Parathyroid adenoma (tissue), 2 donors: Measurements from ENCODE around the gene SEMA6A.

ENCODE experiments used
- H2AFZ ChIP-seq: fragments of 300-600 bp; sonication (generic); one replicate; pipeline ENCODE4 v1.7.0; 2017; ENCODE audit warnings: antibody characterized with exemption, mild to moderate bottlenecking
- H3K27ac ChIP-seq: fragments of 300-600 bp; sonication (generic); one replicate; pipeline ENCODE4 v1.7.0; 2017
- H3K27me3 ChIP-seq: fragments of 300-600 bp; sonication (generic); one replicate; pipeline ENCODE4 v1.7.0; 2017; ENCODE audit warnings: low read length; ENCODE audit not compliant: control insufficient read depth, insufficient read depth
- H3K36me3 ChIP-seq: fragments of 300-600 bp; sonication (generic); one replicate; pipeline ENCODE4 v1.7.0; 2017; ENCODE audit warnings: low read length; ENCODE audit not compliant: control insufficient read depth, insufficient read depth
- H3K4me1 ChIP-seq: fragments of 300-600 bp; sonication (generic); one replicate; pipeline ENCODE4 v1.7.0; 2017; ENCODE audit warnings: control low read depth
- H3K4me2 ChIP-seq: fragments of 300-600 bp; sonication (generic); one replicate; pipeline ENCODE4 v1.7.0; 2017; ENCODE audit warnings: low read length
- H3K4me3 ChIP-seq: fragments of 300-600 bp; sonication (generic); one replicate; pipeline ENCODE4 v1.7.0; 2017; ENCODE audit warnings: low read depth, low read length
- H3K79me2 ChIP-seq: fragments of 300-600 bp; sonication (generic); one replicate; pipeline ENCODE4 v1.7.0; 2017; ENCODE audit warnings: control low read depth
- H3K9ac ChIP-seq: fragments of 300-600 bp; sonication (generic); one replicate; pipeline ENCODE4 v1.7.0; 2017; ENCODE audit warnings: mild to moderate bottlenecking
- H3K9me3 ChIP-seq: fragments of 300-600 bp; sonication (generic); one replicate; pipeline ENCODE4 v1.7.0; 2017; ENCODE audit warnings: low read length; ENCODE audit not compliant: control insufficient read depth
- CTCF ChIP-seq: fragments of 300-600 bp; sonication (generic); IDR thresholded peaks from one replicate; pipeline ENCODE4 v1.7.0; 2017; ENCODE audit warnings: antibody characterized with exemption, mild to moderate bottlenecking
- donor health status: primary hyperparathyroidism.

SEMA6A gene

GRCh38 chr5:116448870-116449427 is 125.7 kb downstream of the SEMA6A start:
- TF ChIP-seq CTCF: no peak
- Histone ChIP-seq H3K4me3 (no peak overlapping the region), H3K9ac (no peak overlapping the region), H3K36me3 (no peaks in the 10 kb centered on the region), H3K27me3 (no peaks in the 10 kb centered on the region), H3K79me2 (no peaks in the 10 kb centered on the region), H3K4me1 (no peaks in the 10 kb centered on the region), H3K9me3 (no peaks in the 10 kb centered on the region), H2AFZ (no peak overlapping the region), H3K4me2 (no peak overlapping the region), H3K27ac (no peak overlapping the region)

- Histone ChIP-seq H3K9ac (no peak overlapping the region), H3K27me3 (no peaks in the 10 kb centered on the region), H3K9me3 (no peaks in the 10 kb centered on the region), H3K27ac (no peak overlapping the region), H2AFZ (no peak overlapping the region), H3K4me2 (no peak overlapping the region), H3K36me3 (no peaks in the 10 kb centered on the region), H3K4me1 (no peaks in the 10 kb centered on the region), H3K4me3 (no peak overlapping the region), H3K79me2 (no peaks in the 10 kb centered on the region)
- no peak for TF ChIP-seq CTCF
These were observed 126.2 kb downstream of the SEMA6A start for GRCh38 chr5:116448450-116448849.

GRCh38 chr5:116446356-116447005 is 128.1 kb downstream of the SEMA6A start:
- Histone ChIP-seq H3K4me1 (peaks cover 15% of the 10 kb centered on the region), H2AFZ (no peak overlapping the region), H3K79me2 (no peaks in the 10 kb centered on the region), H3K9ac (no peak overlapping the region), H3K4me3 (no peak overlapping the region), H3K9me3 (no peaks in the 10 kb centered on the region), H3K27me3 (no peaks in the 10 kb centered on the region), H3K36me3 (no peaks in the 10 kb centered on the region), H3K4me2 (no peak overlapping the region), H3K27ac (no peak overlapping the region)
- no peak for TF ChIP-seq CTCF

- no peaks in the 10 kb centered on the region for H3K79me2 ChIP-seq
- H3K36me3 ChIP-seq: no peaks in the 10 kb centered on the region
These were observed 129.3 kb downstream of the SEMA6A start for GRCh38 chr5:116445311-116445710.

More at GRCh38 chr5:116445311-116445710, 129.3 kb downstream of the SEMA6A start:
- TF ChIP-seq CTCF: no peak
- Histone ChIP-seq H3K27me3 (no peaks in the 10 kb centered on the region), H2AFZ (no peak overlapping the region), H3K4me1 (peaks cover 25% of the 10 kb centered on the region), H3K9ac (no peak overlapping the region), H3K4me2 (no peak overlapping the region), H3K9me3 (no peaks in the 10 kb centered on the region), H3K4me3 (no peak overlapping the region), H3K27ac (no peak overlapping the region)
